Stimulated activated naive CD4-positive, alpha-beta T cell treated with Interleukin-2 at 50 U/mL for 16 hours (primary cell): ENCODE measurements around the gene FBXO31.

ENCODE experiments used
- DNase-seq: peaks from one replicate; lab custom pipeline; 2025; lab: John Stamatoyannopoulos, UW

FBXO31 gene

DNA sequence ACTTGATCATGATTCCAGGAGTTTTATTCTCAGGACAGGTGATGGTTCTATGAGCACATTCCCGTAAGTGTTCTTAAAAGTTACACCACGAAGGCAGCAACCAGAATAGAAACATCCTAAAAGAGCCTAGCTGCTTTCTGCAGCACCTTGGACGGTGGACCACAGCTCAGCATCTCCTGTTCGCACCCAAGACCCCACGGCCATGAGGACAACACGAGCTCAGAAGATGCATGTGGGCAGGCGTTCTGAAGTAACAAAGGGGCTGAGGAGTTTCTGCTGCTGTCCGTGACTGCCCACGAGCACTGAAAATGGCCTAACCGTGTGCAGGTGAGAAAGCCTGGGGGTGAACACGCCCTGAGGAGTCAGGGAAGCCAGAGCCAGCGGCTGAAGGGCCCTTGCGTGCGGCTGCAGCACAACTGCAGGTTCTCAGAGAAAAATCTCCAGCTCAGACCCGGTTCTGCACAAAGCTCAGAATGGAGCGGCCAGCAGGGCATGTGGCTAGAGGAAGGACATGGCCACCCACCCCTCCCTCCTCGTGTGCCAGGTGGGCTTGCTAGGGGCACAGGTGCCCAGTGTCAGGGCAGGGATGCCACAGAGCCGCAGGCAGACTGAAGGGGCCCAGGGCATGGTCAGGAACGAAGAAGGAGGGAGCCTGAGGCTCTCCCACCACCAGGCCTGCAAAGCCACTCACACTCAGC, 55.6 kb downstream of the FBXO31 start:
- DNase-seq, result no peak

DNA sequence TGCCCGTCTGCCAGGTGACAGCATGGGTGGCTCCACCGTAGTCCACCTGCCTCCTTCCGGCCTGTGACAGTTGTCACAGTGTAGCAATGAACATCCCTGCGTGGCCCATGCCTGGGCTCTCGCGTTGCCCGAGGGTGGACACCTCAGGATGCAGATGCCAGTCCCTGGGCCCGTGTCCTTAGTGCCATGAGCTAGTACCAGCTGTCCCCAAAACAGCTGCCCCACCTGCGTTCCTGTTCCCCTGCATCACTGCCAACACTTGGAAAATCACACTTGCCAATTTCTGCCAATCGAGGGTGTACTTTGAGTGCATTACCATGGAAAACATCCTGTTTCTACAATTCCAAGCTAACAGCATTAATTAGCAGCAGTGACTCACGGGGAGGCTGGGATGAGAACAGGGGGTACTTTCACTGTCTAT, 57.4 kb downstream of the FBXO31 start:
- no peak for DNase-seq

DNA sequence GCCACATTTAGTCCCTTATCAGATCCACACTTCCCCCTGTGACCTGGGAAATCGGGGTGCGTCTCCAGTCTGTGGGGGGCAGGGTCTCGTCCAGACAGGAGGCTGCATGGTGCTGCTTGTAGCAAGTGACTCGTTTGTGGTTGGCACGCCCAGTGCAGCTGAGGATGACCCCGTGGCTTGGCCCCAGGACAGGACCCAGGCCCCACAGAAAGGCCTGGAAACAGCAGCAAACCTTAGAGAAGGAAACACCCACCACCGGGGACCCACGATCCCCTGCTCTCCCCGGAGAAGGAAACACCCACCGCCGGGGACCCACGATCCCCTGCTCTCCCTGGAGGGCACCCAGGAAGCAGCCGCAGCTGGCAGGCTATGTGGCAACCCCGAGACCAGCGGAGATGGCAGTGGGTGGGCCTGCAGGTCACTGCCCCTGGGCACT, 58.1 kb downstream of the FBXO31 start:
- no peak for DNase-seq

DNA sequence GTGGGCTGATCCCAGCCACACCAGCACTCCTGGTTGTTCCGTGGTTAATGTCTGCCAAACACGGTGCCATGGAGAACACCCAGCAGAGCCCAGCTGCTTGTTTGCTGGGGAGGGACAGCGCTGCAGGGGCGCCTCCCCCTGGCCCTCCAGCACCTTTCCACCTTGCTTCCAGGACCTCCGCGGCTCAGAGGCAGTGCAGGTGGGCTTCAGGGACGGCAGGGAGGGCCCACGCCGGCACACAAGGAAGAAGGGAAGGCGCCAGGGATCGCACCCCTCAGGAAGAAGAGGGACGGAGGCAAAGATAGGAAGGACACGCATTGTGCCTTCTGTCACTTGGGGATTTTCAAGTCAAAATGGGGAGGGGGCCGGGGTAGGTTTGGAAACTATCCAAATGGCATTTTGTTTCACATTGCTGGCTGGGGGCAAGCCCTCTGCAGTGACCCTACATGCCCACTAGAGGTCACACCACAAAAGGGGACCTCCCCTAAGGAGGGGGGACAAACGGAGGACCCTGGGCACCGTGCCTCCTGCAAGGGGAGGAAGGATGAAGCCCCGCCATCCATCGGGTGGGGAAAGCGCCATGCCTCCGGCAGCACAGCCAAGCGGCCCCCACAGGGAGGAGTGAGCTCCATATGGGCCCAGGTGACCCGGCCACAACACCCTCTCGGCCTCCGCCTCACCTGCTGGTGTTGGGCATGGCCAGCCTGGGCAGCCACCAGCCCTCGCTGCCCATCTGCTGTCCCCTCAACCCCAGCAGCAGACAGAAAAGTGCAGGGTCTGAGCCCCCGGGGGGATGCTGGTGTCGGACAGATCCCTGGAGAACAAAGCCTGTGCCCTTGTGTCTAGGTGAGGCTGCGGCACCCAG, 58.9 kb downstream of the FBXO31 start:
- peak; percentile 14 for DNase-seq

DNA sequence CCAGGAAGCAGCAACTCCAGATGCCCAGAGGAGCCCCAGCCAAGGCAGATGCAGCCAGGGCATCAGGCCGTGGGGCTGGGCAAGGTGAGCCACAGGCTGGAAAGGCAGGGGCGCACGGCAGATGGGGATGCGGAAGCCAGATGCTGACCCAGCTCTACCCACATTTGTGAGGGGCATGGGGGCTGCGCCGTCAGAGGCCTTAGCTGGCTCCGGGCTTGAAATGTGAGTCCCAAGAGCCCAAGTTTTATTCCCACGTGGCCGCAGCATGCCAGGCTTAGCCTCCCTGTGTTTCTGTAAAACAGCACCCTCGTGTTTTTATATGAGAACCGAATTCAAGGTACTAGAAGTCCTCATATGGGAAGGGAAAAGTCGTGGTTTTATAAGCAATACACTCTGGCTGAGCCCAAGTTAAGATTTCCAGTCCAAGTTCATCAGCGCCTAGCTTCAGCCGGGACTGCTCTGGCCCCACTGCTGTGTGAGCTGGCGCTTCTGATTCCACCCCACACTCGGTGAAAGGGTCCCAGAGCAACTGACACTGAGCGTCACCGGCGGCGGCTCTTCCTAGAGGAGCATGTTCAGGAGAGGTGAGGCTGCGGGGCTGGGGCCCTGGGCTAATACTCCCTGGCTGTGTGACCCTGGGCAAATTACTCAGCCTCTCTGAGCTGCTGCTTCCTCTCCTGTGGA, 59.7 kb downstream of the FBXO31 start:
- no peak for DNase-seq

DNA sequence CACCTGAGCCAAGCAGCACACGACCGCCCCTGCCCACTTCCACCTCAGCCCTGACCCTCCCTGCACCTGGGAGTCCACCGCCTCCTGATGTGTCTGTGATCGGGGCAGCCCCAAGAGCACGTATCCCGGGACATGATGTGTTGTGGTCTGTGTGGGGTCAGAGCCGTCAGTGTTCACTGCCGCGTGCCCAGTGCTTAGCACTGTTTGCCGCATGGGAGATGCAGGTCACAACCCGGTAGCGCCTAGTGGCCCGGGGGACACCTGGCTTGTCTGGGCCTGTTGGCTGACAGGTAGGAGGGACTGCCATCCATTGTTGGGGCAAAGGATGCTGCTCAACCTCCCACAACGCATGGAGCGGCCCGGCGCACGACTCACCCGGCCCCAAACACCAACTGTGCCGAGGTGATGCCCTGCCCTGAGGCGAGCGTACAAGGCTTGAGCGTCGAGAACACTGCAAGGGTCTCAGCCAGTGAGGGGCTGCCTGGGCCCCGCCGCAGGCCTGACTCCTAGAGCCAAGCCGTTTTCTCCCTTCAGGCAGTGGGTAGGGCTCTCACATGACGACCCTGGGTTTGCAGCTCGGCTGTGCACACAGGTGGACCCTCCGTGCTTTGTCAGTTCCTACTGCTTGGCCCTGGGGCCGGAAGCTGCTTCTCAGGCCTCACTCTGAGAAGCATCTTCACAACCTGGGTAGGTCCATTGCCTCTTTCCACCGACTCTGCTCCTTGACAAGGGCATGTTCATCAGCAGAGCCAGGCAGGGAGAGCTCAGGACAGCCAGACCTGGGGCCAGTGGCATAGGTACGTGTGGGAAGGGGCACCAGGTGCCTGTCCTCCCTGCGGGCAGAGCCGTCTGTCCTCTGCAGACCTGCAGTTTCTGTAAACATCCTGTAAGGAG, 60.5 kb downstream of the FBXO31 start:
- DNase-seq, result no peak

DNA sequence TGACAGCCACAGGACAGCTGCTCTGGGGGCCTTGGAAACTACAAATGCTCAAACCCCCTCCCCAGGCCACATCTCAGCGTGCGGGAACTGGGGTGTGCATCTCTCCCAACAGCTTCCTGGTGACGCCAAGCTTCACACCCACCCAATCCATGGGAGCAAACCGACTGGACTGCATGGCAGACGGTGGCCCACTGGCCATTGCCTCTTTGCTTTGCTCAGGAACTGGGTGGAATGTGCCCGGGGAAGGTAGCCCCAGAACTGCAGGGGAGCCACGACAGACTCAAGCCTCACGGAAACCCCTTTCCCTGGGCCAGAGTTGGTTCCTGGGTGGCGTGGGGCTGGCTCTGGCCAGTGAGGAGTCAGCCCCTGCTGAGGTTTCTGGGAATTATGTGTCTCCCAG, 61.2 kb downstream of the FBXO31 start:
- no peak for DNase-seq

DNA sequence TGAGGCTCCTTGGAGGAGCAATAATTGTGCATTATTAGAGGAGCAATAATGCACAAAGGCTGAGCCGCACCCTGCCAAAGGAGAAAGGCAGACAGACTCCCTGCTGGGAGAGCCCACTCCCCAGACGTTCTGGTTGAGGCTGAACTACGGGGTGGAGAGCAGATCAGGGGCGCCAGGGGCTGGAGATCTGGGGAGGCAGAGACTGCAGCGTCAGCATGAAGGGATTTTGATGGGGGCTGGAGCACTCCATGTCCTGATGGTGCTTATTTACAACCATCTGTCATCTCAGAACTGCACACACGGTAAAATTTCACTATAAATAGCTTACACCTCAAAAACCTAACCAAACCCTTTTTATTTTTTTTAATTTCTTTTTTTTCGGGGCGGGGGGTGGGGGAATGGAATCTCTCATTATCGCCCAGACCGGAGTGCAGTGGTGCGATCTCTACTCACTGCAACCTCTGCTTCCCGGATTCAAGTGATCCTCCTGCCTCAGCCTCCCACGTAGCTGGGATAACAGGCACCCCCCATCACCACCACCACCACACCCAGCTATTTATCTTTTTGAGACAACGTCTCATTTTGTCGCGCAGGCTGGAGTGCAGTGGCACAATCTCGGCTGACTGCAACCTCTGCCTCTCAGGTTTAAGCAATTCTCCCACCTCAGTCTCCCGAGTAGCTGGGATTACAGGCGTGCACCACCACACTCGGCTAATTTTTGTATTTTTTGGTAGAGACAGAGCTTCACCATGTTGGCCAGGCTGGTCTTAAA, 62.1 kb downstream of the FBXO31 start:
- no peak for DNase-seq

DNA sequence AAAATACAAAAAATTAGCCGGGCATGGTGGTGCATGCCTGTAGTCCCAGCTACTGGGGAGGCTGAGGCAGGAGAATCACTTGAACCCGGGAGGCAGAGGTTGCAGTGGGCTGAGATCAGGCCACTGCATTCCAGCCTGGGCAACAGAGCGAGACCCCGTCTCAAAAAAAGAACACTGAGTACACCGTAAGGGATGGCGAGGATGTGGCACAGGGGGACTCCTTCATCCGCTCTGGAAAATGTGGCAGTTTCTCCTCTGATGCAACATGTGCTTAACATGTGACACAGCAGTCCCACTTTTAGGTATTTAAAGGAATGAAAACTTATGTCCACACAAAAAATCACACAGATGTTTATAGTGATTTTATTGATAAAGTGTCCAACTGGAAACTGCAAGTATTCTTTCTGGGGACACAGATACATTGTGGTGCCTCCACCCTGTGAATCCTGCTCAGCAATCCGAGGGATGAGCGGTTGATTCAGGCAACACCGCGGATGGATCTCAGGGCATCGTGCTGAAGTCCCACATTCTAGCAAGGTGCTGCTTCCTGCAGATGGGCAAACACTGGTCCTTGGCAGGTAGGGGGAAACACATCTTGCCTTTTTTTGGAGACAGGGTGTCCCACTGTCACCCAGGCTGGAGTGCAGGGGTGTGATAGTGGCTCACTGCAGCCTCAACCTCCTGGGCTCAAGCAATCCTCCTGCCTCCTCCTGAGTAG, 62.9 kb downstream of the FBXO31 start:
- no peak for DNase-seq

DNA sequence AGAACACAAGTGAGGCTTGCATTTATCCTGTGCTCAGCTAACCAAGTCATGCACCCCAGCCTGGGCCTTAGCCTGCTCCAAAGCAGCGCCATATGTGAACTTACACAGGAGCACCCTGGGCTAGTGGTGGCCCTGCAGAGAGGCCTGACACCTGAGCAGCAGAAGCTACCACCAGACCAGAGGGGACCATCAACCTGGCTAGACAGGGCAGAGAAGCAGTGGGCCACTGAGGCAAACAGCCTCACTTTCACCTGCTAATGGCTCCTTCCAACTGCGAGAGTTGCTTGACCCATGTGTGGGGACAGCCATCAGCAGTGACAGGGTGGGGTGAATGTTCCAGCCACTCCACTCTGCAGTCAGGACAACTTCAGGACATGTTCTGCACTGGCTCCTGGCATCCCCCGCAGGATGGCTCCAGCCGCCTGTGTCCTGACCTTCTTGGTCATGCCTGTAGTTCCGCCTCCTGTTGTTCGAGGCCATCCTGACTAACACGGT, 63.5 kb downstream of the FBXO31 start:
- no peak for DNase-seq

DNA sequence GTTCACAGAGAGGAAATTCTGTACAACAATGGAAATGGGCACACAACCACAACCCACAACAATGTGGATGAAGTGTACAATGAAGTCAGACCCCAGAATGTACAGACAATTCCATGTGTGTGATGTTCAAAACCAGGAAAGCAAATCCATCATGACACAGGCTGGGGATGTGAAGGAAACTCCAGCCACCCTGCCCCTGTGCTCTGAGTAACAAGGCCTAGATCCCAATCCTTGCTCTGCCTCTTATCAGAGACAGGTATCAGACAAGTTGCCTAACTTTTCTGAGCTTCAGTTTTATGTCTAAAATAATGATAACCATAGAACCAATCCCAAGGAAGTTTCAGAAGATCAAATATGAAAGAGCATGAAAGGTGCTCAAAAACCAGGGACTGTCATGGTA, 64.6 kb downstream of the FBXO31 start:
- no peak for DNase-seq

DNA sequence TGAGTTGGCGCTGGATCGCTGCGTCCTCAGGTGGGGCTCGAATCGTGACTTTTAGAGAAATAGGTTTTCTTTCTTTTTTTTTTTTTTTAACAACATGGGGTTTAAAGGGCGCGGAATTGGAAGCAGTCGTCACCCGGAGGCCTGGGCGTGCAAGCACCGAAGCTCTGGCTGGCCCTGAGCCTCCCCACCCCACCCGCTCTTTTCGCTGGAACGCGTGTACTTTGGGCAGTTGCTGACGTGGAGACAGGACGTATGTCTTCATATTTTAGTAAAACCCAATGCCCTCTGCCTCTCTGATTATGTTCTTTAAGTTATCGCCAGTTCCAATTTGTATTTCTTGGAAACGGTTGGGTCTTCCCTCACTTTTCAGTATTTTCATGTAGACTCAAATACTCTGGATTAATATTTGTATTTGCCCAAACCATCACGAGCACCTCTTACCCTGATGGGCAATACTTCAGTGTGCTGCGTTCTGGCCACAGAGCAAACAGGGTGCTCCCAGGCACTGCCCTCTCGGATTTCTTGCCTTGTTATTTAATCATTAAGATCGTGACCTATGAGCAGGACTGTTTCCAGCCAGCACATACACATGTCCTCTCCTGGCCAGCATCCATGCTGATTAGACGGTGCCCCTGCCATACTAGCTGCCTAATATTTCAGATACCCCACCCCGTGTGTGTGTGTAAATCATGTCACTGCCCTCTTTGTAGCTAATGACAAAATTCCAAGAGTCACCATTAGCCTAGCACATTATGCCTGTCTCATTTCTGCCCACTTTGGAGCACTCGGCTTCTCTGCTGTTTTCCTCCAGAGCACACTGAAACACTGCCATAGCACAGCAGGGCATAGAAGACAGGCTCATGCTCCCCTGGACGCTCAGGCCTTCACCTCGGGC, 65.6 kb downstream of the FBXO31 start:
- DNase-seq, result peak; percentile 39

DNA sequence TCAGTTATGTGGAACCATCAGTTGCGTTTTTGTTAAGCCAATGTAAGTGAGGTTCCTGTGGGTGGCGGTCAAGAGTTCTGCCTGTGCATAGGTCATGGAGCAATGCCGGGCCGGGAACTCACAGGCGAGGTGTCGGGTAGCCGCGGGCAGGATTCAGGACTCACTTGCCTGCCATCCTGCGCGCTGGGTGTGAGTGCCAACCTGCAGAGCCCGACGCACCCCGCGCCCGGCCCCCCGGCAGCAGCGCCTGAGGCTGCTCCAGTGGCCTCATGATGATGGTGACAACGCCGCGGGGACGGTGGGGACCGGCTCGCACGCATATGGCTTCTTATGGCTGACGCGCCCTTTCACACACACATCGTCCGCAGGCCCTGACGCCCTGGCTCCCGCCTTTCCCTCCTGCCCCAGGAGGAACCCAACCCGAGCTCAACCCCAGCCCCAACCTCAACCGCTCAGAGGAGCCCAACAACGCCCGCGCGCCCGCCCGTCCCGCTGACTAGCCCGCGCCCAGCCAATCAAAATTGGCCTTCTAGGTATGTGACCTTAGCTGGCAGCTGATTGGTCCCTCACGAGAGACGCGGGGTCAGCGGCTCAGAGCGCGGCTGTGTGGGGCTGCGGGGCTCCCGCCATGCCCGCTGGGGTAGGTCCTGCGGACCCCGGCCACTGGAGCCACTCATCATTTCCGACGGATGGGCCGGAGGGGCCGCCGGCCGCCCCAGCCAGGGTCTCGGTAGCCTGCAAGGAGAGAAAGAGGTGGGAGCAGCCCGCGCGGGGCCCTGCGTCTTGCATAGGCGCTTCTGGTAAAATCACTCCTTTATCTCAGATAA, 66.4 kb downstream of the FBXO31 start, which contains the start of gene C16orf95:
Gene C16orf95 (minus strand): TSS at position 470 of the 827 bp plus-strand sequence. CDS start 150 bp downstream, at position 320.
- peak; percentile 92 for DNase-seq

DNA sequence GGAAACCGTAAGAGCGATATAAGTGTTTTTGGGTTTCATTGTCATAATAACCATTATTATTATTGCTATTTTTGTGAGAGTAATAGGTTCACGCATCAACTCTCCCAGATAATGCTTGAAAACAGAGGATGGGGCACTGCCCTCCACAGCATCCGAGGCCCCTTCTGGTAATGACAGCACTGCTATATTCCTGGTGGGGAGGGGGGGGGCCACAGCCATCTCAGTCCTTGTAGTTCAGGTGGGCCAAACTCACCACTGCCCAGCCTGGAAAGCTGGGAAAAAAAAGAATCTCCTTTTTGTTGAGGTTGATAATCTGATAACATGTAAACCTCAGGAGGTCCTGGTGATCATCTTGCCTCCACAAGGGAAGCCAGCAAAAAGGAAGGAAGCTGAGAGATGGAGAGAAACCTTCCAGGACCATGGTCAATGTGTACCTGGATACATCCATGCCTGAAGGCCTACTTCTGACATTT, 67.1 kb downstream of the FBXO31 start:
- DNase-seq, result no peak

DNA sequence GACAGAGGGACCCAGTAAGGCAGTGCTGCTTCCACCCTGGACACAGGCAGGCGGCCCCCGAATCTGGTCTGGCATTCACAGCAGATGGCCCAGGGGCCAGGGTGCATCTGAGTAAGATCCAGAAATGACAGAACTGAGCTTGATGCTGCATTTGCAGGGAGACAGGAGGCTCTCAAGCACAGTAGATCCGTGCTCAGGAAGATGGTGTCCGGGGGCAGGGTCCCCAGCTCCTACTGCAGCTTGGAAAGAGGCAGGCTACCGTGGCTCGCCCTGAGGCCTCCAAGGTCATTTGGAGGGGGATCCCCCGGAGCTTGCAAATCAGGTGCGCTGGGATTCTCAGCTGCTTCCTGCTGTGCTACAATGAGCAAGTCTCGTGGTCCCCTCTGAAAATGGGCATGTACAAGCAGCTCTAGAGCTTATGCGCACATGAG, 68.6 kb downstream of the FBXO31 start:
- no peak for DNase-seq

DNA sequence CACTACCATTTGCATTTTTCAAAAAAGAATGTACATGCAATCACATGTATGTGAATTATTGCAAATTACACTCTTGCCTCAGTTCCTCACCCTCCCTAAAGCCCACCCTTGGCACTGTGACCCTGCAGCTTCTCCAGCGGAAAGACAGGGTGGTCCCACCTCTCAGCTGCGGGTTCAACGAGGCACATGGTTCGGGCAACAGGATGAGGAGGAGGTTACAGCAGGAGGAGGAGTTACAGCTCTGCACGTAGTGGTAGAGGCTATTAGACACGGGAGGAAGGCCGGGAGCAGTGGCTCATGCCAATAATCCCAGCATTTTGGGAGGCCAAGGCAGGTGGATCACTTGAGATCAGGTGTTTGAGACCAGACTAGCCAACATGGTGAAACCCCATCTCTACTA, 71.6 kb downstream of the FBXO31 start:
- DNase-seq, result no peak

DNA sequence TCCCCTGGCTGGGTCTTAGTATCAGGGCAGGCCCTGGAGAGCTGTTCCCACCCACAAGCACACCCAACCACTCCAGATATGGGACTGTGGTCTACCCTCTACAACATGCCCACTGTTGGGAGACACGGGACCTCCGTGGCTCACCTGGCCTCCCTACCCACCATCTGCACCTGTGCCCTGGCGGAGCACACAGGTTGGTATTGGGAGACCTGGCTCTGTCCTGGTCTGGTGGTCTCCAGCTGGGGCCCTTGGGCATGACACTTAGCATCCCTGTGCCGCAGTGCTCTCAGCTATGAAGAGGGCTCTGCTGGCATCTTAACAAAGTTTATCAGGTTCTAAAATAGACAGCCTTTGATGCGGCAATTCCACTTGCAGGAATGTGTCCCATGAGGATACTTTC, 72.2 kb downstream of the FBXO31 start:
- DNase-seq, result no peak

DNA sequence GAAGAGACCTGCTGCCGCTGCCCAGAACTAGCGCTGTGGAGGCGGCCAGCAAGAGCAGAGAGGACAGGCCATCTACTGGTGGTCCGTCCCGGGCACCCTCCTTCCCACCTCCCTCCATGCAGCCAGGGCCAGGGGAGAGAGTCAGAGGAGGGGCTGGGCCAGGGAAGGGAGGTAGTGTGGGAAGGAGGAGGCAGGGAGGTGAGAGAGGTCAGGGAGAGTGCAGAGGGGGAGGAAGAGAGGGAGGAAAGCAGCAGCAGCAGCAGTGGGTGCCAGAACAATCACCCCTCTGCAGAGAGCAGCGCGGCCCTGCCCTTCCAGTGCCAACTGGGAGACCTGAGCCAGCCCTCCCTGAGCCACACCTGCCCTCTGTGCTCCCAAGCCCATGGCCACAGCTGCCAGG, 73.0 kb downstream of the FBXO31 start:
- DNase-seq, result no peak
